Duodenal mucosa (tissue), 2 donors: Measurements from ENCODE around the gene SAMD9.
"Not testable (repeated sequence)": the region's sequence is repeated elsewhere in the genome, so short reads cannot be mapped to it uniquely, and the experiment has no call there.

Source experiments
- H3K27ac ChIP-seq: one replicate; pipeline ENCODE4 v1.7.0; 2013; ENCODE audit warnings: low read depth, low read length
- H3K27me3 ChIP-seq, 2 donors: one replicate each; pipeline ENCODE4 v1.7.0; 2013; ENCODE audit warnings: low read length in 2 of 2, control low read depth in 1 of 2; ENCODE audit not compliant: insufficient read depth in 2 of 2, control insufficient read depth in 1 of 2
- H3K36me3 ChIP-seq, 2 donors: one replicate each; pipeline ENCODE4 v1.7.0; 2013; ENCODE audit warnings: low read length in 2 of 2, control low read depth in 1 of 2; ENCODE audit not compliant: insufficient read depth in 2 of 2, control insufficient read depth in 1 of 2
- H3K4me1 ChIP-seq, 2 donors: one replicate each; pipeline ENCODE4 v1.7.0; 2013; ENCODE audit warnings: low read length in 2 of 2, control low read depth in 1 of 2; ENCODE audit not compliant: insufficient read depth in 2 of 2, control insufficient read depth in 1 of 2
- H3K4me3 ChIP-seq, 2 donors: one replicate each; pipeline ENCODE4 v1.7.0; 2013; ENCODE audit warnings: low read length in 2 of 2, low read depth in 1 of 2
- H3K9ac ChIP-seq, 2 donors: one replicate each; pipeline ENCODE4 v1.7.0; 2013; ENCODE audit warnings: low read length in 2 of 2, low read depth in 1 of 2
- H3K9me3 ChIP-seq, 2 donors: one replicate each; pipeline ENCODE4 v1.7.0; 2013; ENCODE audit warnings: low read length in 2 of 2, control low read depth in 1 of 2; ENCODE audit not compliant: control insufficient read depth in 1 of 2

The SAMD9 gene

GRCh38 chr7:93060865-93061264 is 56.9 kb downstream of the SAMD9 start:
- no peak overlapping the region for H3K9ac ChIP-seq
- no peak overlapping the region for H3K4me3 ChIP-seq
- no peaks in the 10 kb centered on the region for H3K9me3 ChIP-seq
- no peaks in the 10 kb centered on the region for H3K36me3 ChIP-seq
- no peaks in the 10 kb centered on the region for H3K4me1 ChIP-seq
- no peak overlapping the region for H3K27ac ChIP-seq
- no peaks in the 10 kb centered on the region for H3K27me3 ChIP-seq

DNA sequence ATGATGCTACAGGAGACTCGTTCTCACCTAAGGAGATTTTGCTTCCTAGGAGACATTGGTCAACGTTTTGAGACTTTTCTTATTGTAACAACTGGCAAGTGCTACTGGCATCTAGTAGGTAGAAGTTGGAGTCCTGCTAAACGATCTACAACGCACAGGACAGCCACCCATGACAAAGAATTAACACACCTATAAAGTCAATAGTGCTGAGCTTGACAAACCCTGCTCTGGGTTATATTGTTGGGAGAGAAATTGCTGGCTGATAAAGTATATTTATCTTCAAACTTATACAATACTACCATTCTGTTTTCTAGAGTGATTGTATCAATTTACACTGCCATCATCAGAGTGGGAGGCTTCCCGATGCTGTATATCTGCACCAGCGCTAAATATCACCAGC is 57.8 kb downstream of the SAMD9 start:
- Histone ChIP-seq H3K9me3 (no peaks in the 10 kb centered on the region), H3K4me3 (no peak overlapping the region), H3K4me1 (no peaks in the 10 kb centered on the region), H3K9ac (no peak overlapping the region), H3K27ac (no peak overlapping the region), H3K27me3 (no peaks in the 10 kb centered on the region), H3K36me3 (no peaks in the 10 kb centered on the region)

DNA sequence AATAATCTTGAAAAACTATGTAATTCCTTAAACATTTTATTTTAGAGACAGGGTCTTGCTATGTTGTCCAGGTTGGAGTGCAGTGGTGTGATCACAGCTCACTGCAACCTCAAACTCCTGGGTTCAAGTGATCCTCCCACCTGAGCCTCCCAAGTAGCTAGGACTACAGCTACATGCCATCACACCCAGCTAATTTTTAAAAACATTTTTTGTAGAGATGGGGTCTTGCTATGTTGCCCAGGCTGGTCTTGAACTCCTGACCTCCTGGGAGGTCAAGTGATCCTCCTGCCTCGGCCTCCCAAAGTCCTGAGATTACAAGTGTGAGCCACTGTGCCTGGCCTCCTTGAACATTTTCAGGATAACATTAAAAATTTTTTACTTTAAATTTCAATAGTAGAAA is 61.2 kb downstream of the SAMD9 start:
- H3K4me3 ChIP-seq, H3K36me3 ChIP-seq, H3K9ac ChIP-seq, H3K27ac ChIP-seq, H3K9me3 ChIP-seq, H3K27me3 ChIP-seq: not testable (repeated sequence)
- H3K4me1 ChIP-seq = peaks cover 0 to 11% of the 10 kb centered on the region in 2 donors

DNA sequence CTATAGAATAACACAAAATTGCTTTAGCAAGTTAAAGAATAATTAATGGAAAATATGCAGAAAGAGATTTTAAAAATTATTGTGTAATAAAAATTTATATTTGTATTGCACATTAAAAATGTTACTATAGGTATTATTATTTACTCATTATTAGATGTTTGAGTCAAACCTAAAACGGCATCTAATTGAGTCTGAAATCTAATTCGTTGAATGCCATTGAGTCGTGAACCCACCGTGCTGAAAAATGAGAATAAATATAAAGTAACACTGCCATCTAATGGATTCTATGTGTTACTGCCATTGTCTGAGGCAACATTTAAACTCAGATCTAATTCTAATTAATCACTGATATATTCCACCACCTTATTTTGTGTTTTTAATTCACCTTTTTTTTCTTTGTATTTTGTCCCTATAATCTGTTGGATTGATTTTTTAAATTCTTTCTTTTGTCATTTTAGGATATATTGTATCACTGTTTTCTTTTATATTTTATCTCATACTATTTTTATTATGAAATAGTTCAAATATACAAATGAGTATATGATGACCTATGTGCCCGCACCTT is 62.2 kb downstream of the SAMD9 start:
- Histone ChIP-seq H3K36me3 (no peaks in the 10 kb centered on the region), H3K27ac (no peak overlapping the region), H3K27me3 (no peaks in the 10 kb centered on the region), H3K4me1 (peaks cover 0 to 11% of the 10 kb centered on the region in 2 donors), H3K9me3 (no peaks in the 10 kb centered on the region), H3K4me3 (no peak overlapping the region), H3K9ac (no peak overlapping the region)

DNA sequence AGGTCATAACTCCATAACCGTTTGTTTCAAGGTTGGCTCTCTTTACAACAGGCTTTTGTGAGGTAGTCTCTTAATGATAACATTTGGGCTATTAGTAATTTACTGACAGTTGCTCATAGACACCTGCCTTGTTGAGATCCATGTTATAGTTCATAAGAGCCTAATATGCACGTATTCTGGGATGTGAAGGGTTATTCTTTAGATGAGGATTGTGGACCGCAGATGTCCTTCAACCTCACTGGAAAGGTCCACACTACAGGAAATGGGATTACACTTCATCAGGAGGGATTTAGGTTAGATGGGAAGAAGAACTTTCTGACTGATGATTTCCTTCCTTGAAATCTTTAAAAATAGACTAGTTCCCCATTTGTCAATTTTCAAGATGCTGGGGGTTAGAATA is 62.8 kb downstream of the SAMD9 start:
- Histone ChIP-seq H3K9ac (no peak overlapping the region), H3K36me3 (no peaks in the 10 kb centered on the region), H3K27me3 (no peaks in the 10 kb centered on the region), H3K9me3 (no peaks in the 10 kb centered on the region), H3K27ac (no peak overlapping the region), H3K4me3 (no peak overlapping the region), H3K4me1 (peaks cover 0 to 11% of the 10 kb centered on the region in 2 donors)

- H3K4me1 ChIP-seq = peaks cover 0 to 11% of the 10 kb centered on the region in 2 donors
- no peak overlapping the region for H3K4me3 ChIP-seq
- no peak overlapping the region for H3K9ac ChIP-seq
Observed at GRCh38 chr7:93053949-93054943, 63.5 kb downstream of the SAMD9 start.

DNA sequence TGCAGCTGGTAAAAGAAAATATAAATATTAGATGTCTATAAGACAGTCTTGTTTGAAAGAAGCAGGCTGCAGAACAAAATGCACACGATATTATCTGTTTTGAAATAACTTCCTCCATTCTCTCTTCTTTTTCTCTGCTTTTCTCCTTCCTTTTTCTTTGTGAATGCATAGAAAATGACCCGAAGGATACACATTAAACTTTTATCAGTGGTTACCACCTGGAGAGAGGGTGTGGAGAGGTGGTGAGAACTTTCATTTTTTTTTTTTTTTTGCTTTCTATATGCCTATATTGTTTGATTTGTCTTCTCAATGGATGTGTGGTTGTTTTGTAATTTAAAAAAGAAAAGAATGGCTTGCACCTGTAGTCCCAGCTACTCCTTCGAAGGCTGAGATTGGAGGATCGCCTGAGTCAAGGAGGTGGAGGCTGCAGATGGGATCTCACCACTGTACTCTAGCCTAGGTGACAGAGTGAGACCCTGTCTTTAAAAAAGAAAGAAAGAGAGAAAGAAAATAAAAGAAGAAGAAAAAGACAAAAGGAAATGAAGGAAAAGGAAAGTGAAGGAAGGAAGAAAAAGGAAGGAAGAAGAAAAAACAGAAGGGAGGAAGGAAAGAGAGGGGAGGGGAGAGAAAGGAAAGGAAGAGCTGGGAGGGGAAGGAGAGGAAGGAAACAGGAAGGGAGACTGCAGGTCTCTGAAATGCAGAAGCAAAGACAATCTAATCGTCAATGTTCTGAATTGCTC is 64.4 kb downstream of the SAMD9 start:
- H3K4me1 ChIP-seq = peaks cover 0 to 11% of the 10 kb centered on the region in 2 donors
- no peaks in the 10 kb centered on the region for H3K9me3 ChIP-seq
- H3K36me3 ChIP-seq = no peaks in the 10 kb centered on the region
- no peaks in the 10 kb centered on the region for H3K27me3 ChIP-seq
- no peak overlapping the region for H3K9ac ChIP-seq
- H3K27ac ChIP-seq = no peak overlapping the region
- peak overlapping the region in 1 of 2 donors; percentile 23 for H3K4me3 ChIP-seq

More at GRCh38 chr7:93053949-93054943, 63.5 kb downstream of the SAMD9 start:
- H3K9me3 ChIP-seq = no peaks in the 10 kb centered on the region
- no peak overlapping the region for H3K27ac ChIP-seq
- H3K36me3 ChIP-seq = no peaks in the 10 kb centered on the region
- no peaks in the 10 kb centered on the region for H3K27me3 ChIP-seq

GRCh38 chr7:93051660-93052059 is 66.1 kb downstream of the SAMD9 start:
- Histone ChIP-seq H3K4me3 (no peak overlapping the region), H3K36me3 (no peaks in the 10 kb centered on the region), H3K27ac (no peak overlapping the region), H3K9me3 (no peaks in the 10 kb centered on the region), H3K4me1 (peaks cover 0 to 11% of the 10 kb centered on the region in 2 donors), H3K27me3 (no peaks in the 10 kb centered on the region), H3K9ac (no peak overlapping the region)
